ENCODE data around the gene YOD1. TPM values are rescaled to one million over a fixed set of nuclear protein-coding genes. Genes with fewer than 3 reads are reported as not detected.

YOD1 gene
- total RNA-seq, 1 experiment from 2014 or later = 19.2 TPM

DNA sequence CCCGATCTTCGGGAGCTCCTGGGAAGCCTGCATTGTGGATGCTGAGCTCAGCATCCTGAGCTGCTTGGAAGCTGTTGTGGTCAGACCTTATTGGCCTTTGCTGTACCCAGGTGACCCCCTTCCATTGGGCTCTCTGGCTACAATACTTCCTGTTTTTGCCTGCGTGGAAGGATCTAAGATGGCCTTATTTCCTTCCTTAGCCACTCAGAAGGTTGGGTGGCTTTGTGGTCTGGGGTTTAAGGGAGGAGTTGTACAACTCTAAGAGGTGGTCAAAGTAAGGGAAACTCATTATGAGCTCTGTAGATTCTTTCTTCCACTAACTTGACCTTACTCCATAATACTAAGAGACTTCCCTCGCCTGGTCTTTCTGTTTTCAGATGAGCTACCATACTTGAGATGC lies 19.8 kb upstream of the YOD1 start:
- ChIA-PET CTCF (interaction anchor here (0.7 to 9.9 kb wide), 9 partner anchors 14 to 429 kb away, joined by 3 to 146 read pairs (median 4); partner anchors contain the start of genes PFKFB2 and YOD1), POLR2A (interaction anchor here (0.6 to 11.2 kb wide), 5 partner anchors 18 to 572 kb away, joined by 3 to 399 read pairs (median 4); partner anchors contain the start of genes C1orf116, PFKFB2 and YOD1)
- no TSS peak for BruUV-seq (replicated peaks)
- no peak for DNase-seq (ENCODE audit: unreplicated experiment)
- H3K4me3 Mint-ChIP-seq (ENCODE audit: unreplicated experiment) = no peak overlapping the region
- H3K27ac Mint-ChIP-seq (ENCODE audit: low read depth, unreplicated experiment) = no peak overlapping the region
- peaks cover 26% of the 10 kb centered on the region for H3K36me3 Mint-ChIP-seq (ENCODE audit: insufficient read depth, unreplicated experiment)
- peaks cover 11% of the 10 kb centered on the region for H3K4me1 Mint-ChIP-seq (ENCODE audit: insufficient read depth, unreplicated experiment)
- intact Hi-C loops (cut with micrococcal nuclease) = loop anchor here (10.0 kb wide), 2 partner anchors 436 to 596 kb away; partner anchors contain the start of genes DYRK3 and IKBKE
- no peaks in the 10 kb centered on the region for H3K9me3 Mint-ChIP-seq (ENCODE audit: unreplicated experiment)
- no peak for TF ChIP-seq CTCF (IDR thresholded peaks at IDR 0.05; ENCODE audit: unreplicated experiment)
- no peaks in the 10 kb centered on the region for H3K27me3 Mint-ChIP-seq (ENCODE audit: insufficient read depth, unreplicated experiment)

- H3K27me3 Mint-ChIP-seq (ENCODE audit: insufficient read depth, unreplicated experiment) = no peaks in the 10 kb centered on the region
- no peak overlapping the region for H3K4me3 Mint-ChIP-seq (ENCODE audit: unreplicated experiment)
- POLR2A ChIA-PET = interaction anchor here (0.6 to 11.2 kb wide), 3 partner anchors 17 to 573 kb away, joined by 3 to 399 read pairs (median 164); partner anchors contain the start of genes C1orf116, PFKFB2 and YOD1
- peaks cover 34% of the 10 kb centered on the region for H3K36me3 Mint-ChIP-seq (ENCODE audit: insufficient read depth, unreplicated experiment)
- intact Hi-C loops (cut with micrococcal nuclease) = loop anchor here (10.0 kb wide), 2 partner anchors 435 to 595 kb away; partner anchors contain the start of genes DYRK3 and IKBKE
- H3K27ac Mint-ChIP-seq (ENCODE audit: low read depth, unreplicated experiment) = no peak overlapping the region
- no peak for TF ChIP-seq CTCF (IDR thresholded peaks at IDR 0.05; ENCODE audit: unreplicated experiment)
- no TSS peak for BruUV-seq (replicated peaks)
- DNase-seq (ENCODE audit: unreplicated experiment) = no peak
- CTCF ChIA-PET = interaction anchor here (0.6 to 9.9 kb wide), 6 partner anchors 9 to 743 kb away, joined by 3 to 146 read pairs (median 4); partner anchors contain the start of genes PFKFB2 and YOD1
- H3K9me3 Mint-ChIP-seq (ENCODE audit: unreplicated experiment) = no peaks in the 10 kb centered on the region
- H3K4me1 Mint-ChIP-seq (ENCODE audit: insufficient read depth, unreplicated experiment) = peaks cover 11% of the 10 kb centered on the region
Measured at GRCh38 chr1:207069858-207070506, 19.0 kb upstream of the YOD1 start.

DNA sequence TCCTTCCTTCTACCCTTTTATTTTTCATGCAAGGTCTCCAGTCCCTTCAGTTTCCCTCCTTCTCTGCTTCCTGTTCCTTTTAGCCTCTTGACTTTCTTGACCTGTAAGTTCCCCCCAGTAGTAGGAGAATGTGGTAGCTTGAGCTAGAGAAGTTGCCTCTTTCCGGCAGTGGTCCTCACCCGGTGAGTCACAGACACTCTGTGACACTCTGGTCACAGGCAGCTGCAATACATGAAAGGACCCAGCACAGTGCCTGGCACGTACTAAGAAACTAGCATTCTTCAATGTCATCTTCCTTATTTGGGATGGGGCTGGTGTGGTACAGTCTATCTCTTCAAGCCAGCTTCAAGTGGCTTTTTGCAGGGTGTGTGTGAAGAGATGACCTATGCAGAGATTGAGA lies 18.1 kb upstream of the YOD1 start:
- Mint-ChIP-seq H3K4me3 (ENCODE audit: unreplicated experiment) (no peak overlapping the region), H3K27ac (ENCODE audit: low read depth, unreplicated experiment) (no peak overlapping the region), H3K9me3 (ENCODE audit: unreplicated experiment) (no peaks in the 10 kb centered on the region), H3K4me1 (ENCODE audit: insufficient read depth, unreplicated experiment) (peaks cover 6% of the 10 kb centered on the region), H3K36me3 (ENCODE audit: insufficient read depth, unreplicated experiment) (peaks cover 37% of the 10 kb centered on the region), H3K27me3 (ENCODE audit: insufficient read depth, unreplicated experiment) (no peaks in the 10 kb centered on the region)
- no peak for DNase-seq (ENCODE audit: unreplicated experiment)
- CTCF ChIA-PET = interaction anchor here (0.7 to 9.9 kb wide), 4 partner anchors 10 to 156 kb away, joined by 3 to 146 read pairs (median 4); partner anchors contain the start of gene PFKFB2
- BruUV-seq (replicated peaks) = no TSS peak
- no peak for TF ChIP-seq CTCF (IDR thresholded peaks at IDR 0.05; ENCODE audit: unreplicated experiment)
- intact Hi-C loops (cut with micrococcal nuclease) = no loop called here
- POLR2A ChIA-PET = interaction anchor here (1.8 to 11.2 kb wide), 3 partner anchors 16 to 39 kb away, joined by 9 to 399 read pairs (median 164); partner anchors contain the start of genes C1orf116, PFKFB2 and YOD1

DNA sequence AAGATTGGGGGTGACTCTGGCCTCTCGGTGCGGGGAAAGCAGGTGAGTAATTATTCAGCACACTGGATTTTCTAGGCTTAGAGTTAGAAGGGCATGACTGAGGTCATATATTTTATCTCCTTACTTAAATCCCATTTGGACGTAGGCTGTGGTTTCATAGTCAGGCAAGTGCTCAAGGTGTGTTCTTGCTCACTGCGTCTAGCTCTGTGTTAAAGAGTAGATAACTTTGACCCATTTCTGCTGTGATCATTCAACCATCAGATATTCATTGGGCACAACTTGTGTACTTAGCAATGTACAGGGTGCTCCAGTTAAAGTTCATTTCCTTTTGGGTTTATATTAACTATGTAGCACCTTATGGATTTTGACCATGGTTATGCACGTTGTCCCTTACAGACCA lies 16.7 kb upstream of the YOD1 start:
- Mint-ChIP-seq H3K4me1 (ENCODE audit: insufficient read depth, unreplicated experiment) (no peaks in the 10 kb centered on the region), H3K4me3 (ENCODE audit: unreplicated experiment) (no peak overlapping the region), H3K27ac (ENCODE audit: low read depth, unreplicated experiment) (no peak overlapping the region), H3K27me3 (ENCODE audit: insufficient read depth, unreplicated experiment) (no peaks in the 10 kb centered on the region), H3K36me3 (ENCODE audit: insufficient read depth, unreplicated experiment) (peaks cover 45% of the 10 kb centered on the region), H3K9me3 (ENCODE audit: unreplicated experiment) (no peaks in the 10 kb centered on the region)
- no peak for DNase-seq (ENCODE audit: unreplicated experiment)
- TF ChIP-seq CTCF (IDR thresholded peaks at IDR 0.05; ENCODE audit: unreplicated experiment) = no peak
- ChIA-PET CTCF (interaction anchor here (0.5 to 9.9 kb wide), 3 partner anchors 8 to 407 kb away, joined by 3 to 146 read pairs (median 3); partner anchors contain the start of gene PFKFB2), POLR2A (interaction anchor here (0.8 to 11.2 kb wide), 3 partner anchors 15 to 60 kb away, joined by 3 to 399 read pairs (median 9); partner anchors contain the start of genes C1orf116, PFKFB2 and YOD1)
- no TSS peak for BruUV-seq (replicated peaks)
- intact Hi-C loops (cut with micrococcal nuclease) = no loop called here

All from MCF 10A (cell line).